ENCODE data around the gene SLC13A3. TPM values are rescaled to one million over a fixed set of nuclear protein-coding genes. Genes with fewer than 3 reads are reported as not detected.

Gene SLC13A3
- total and polyA plus RNA-seq, 2 of the 4 experiments (the other 2 are of a cell fraction): 2.5 to 4.2 TPM

- H3K27ac ChIP-seq (ENCODE audit: insufficient read depth, low read length): no peak overlapping the region
- no peak overlapping the region for H3K56ac ChIP-seq (ENCODE audit: extremely low read depth, insufficient read depth, low read length)
- POLR2A ChIA-PET (ENCODE audit: unreplicated experiment): no interaction called here
- no peak overlapping the region for H4K5ac ChIP-seq (ENCODE audit: low read depth, low read length)
- no peaks in the 10 kb centered on the region for H4K20me1 ChIP-seq (ENCODE audit: insufficient read depth, low read length)
- H3K4me2 ChIP-seq (ENCODE audit: low read depth, low read length): no peak overlapping the region
- H2AK9ac ChIP-seq (replicated peaks; ENCODE audit: low read depth, low read length, poor library complexity): no peak overlapping the region
- no peak overlapping the region for H4K8ac ChIP-seq (ENCODE audit: low read depth in 2 of 2, low read length in 2 of 2)
- H3K9me1 ChIP-seq (ENCODE audit: insufficient read depth, low read length): no peaks in the 10 kb centered on the region
- no TSS peak for BruUV-seq (replicated peaks)
- no peak overlapping the region for H2AK5ac ChIP-seq (ENCODE audit: low read depth, low read length)
- no peaks in the 10 kb centered on the region for H3K36me3 ChIP-seq (ENCODE audit: control insufficient read depth, insufficient read depth, low read length)
- no peak overlapping the region for H2AFZ ChIP-seq (replicated peaks; ENCODE audit: low read length, poor library complexity)
- H3K9ac ChIP-seq (ENCODE audit: low read depth, low read length): no peak overlapping the region
- no peaks in the 10 kb centered on the region for H3K9me3 ChIP-seq (ENCODE audit: control insufficient read depth, insufficient read depth, low read length)
- H3K18ac ChIP-seq (ENCODE audit: low read depth, low read length): no peak overlapping the region
- CTCF ChIA-PET: no interaction called here
- ATAC-seq (ENCODE audit: low read depth): no peak
- whole genome bisulfite sequencing, 2 experiments (ENCODE audit: extremely low coverage in 2 of 2, insufficient read length in 1 of 2): no CpG with 5 or more reads among the region's 3 CpGs
- no peak overlapping the region for H3K4ac ChIP-seq (ENCODE audit: low read depth, low read length)
- no peak overlapping the region for H3K23ac ChIP-seq (ENCODE audit: low read depth, low read length)
- H2BK5ac ChIP-seq (ENCODE audit: low read depth, low read length, poor library complexity, severe bottlenecking): no peak overlapping the region
- peaks cover 4% of the 10 kb centered on the region; the same call in 1 of the 2 replicates for H3K4me1 ChIP-seq (ENCODE audit: control insufficient read depth, insufficient read depth, low read length)
- H3K4me3 ChIP-seq (ENCODE audit: insufficient read depth, low read depth, low read length): no peak overlapping the region
- in situ Hi-C loops (cut with MboI; ENCODE audit: low sequenced_read_pairs): no loop called here
- H2BK120ac ChIP-seq (ENCODE audit: low read depth, low read length): no peak overlapping the region
- H2BK15ac ChIP-seq (ENCODE audit: low read depth, low read length): no peak overlapping the region
- H3K27me3 ChIP-seq (ENCODE audit: control insufficient read depth, insufficient read depth, low read length): 0 out of 2 replicates have a peak, but pooled peaks cover 2% of the 10 kb centered on the region
- H3K14ac ChIP-seq (replicated peaks; ENCODE audit: low read depth, low read length): no peak overlapping the region
- H3K79me1 ChIP-seq (ENCODE audit: low read depth in 1 of 2, low read length in 2 of 2): no peaks in the 10 kb centered on the region
- no peak overlapping the region for H2BK20ac ChIP-seq (ENCODE audit: low read depth, low read length)
- DNase-seq: no peak
- dilution Hi-C loops (cut with HindIII; ENCODE audit: low sequenced_read_pairs, unreplicated experiment): no loop called here
- no peak for TF ChIP-seq RFX5 (IDR thresholded peaks at IDR 0.05; ENCODE audit: low read depth, low read length)
- TF ChIP-seq MXI1 (IDR thresholded peaks at IDR 0.05; ENCODE audit: borderline replicate concordance, low read depth, low read length): no peak
- no peak for TF ChIP-seq MAFK (IDR thresholded peaks at IDR 0.05; ENCODE audit: low read depth, low read length)
- no peak for TF ChIP-seq FOS (IDR thresholded peaks at IDR 0.05; ENCODE audit: low read depth, low read length)
- no peak for TF ChIP-seq MAZ (IDR thresholded peaks at IDR 0.05; ENCODE audit: borderline replicate concordance, low read depth, low read length)
- TF ChIP-seq RAD21 (IDR thresholded peaks at IDR 0.05; ENCODE audit: low read length): no peak
- no peak for TF ChIP-seq USF2 (IDR thresholded peaks at IDR 0.05; ENCODE audit: low read depth, low read length)
- TF ChIP-seq CEBPB (IDR thresholded peaks at IDR 0.05; ENCODE audit: low read depth, low read length): no peak
- no peak for TF ChIP-seq RCOR1 (IDR thresholded peaks at IDR 0.05; ENCODE audit: insufficient replicate concordance, low read length)
- no peak for TF ChIP-seq NFE2L2 (IDR thresholded peaks at IDR 0.05; ENCODE audit: low read depth, low read length)
- TF ChIP-seq SMC3 (IDR thresholded peaks at IDR 0.05; ENCODE audit: low read depth, low read length): no peak
- no peak for TF ChIP-seq POLR2A (IDR thresholded peaks at IDR 0.05; ENCODE audit: low read depth, low read length)
- TF ChIP-seq ELK1 (IDR thresholded peaks at IDR 0.05; ENCODE audit: borderline replicate concordance, low read depth, low read length): no peak
- TF ChIP-seq, protein P1, sequence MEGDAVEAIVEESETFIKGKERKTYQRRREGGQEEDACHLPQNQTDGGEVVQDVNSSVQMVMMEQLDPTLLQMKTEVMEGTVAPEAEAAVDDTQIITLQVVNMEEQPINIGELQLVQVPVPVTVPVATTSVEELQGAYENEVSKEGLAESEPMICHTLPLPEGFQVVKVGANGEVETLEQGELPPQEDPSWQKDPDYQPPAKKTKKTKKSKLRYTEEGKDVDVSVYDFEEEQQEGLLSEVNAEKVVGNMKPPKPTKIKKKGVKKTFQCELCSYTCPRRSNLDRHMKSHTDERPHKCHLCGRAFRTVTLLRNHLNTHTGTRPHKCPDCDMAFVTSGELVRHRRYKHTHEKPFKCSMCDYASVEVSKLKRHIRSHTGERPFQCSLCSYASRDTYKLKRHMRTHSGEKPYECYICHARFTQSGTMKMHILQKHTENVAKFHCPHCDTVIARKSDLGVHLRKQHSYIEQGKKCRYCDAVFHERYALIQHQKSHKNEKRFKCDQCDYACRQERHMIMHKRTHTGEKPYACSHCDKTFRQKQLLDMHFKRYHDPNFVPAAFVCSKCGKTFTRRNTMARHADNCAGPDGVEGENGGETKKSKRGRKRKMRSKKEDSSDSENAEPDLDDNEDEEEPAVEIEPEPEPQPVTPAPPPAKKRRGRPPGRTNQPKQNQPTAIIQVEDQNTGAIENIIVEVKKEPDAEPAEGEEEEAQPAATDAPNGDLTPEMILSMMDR (conservative IDR thresholded peaks at IDR 0.05; ENCODE audit: low read depth, low read length): no peak
- TF ChIP-seq BHLHE40 (IDR thresholded peaks at IDR 0.05; ENCODE audit: low read depth, low read length): no peak
- intact Hi-C loops (cut with micrococcal nuclease): no loop called here
- no peak overlapping the region for H4K91ac ChIP-seq (ENCODE audit: insufficient read depth, low read depth, low read length)
Observed at GRCh38 chr20:46572790-46573189, 78.5 kb downstream of the SLC13A3 start.
